Ureter (tissue), 1 donor: Measurements from ENCODE around the gene ERFE. TPM values are rescaled to one million over a fixed set of nuclear protein-coding genes. Genes with fewer than 3 reads are reported as not detected.

Experiments
- DNase-seq: peaks from one replicate; pipeline ENCODE4 v3.0.0-alpha.2; 2020; ENCODE audit warnings: low spot score
- total RNA-seq: library from RNA; stranded (reverse); gene quantifications from one replicate; pipeline ENCODE4 v1.2.4, GENCODE V29; 2023
- donor health status: DM: yes; HTN: yes; CAD: no.

Gene ERFE
- total RNA-seq, 1 donor from 2014 or later = 1.8 TPM

- DNase-seq = no peak
Measured at GRCh38 chr2:238126338-238126737, 32.4 kb upstream of the ERFE start.

GRCh38 chr2:238126775-238127164 lies 32.0 kb upstream of the ERFE start:
- no peak for DNase-seq

GRCh38 chr2:238127165-238128060 lies 31.4 kb upstream of the ERFE start:
- DNase-seq = peak; percentile 65

GRCh38 chr2:238128061-238128440 lies 30.7 kb upstream of the ERFE start:
- DNase-seq = no peak

DNA sequence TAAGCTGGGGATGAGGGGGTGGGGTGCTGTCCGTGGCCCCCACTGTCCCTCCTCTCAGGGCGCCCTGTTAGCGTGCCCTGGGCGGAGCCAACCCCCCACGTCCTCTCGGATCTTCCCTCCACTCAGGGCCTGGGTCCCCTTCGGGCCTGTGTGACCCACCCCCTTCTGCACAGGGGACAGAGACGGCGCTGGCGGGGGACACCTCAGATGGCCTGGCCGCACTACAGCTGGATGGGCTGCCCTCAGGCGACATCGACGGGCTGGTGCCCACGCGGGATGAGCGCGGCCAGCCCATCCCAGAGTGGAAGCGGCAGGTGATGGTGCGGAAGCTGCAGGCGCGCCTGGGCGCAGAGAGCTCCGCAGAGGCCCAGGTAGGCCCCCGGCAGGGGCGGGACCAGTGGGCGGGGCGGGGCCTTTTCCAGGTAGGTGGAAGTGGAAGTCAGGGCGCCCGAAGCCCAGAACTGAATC lies 30.2 kb upstream of the ERFE start:
- no peak for DNase-seq

GRCh38 chr2:238129166-238130010 lies 29.4 kb upstream of the ERFE start:
- no peak for DNase-seq

- no peak for DNase-seq
Measured at GRCh38 chr2:238130111-238130695, 28.6 kb upstream of the ERFE start.

DNA sequence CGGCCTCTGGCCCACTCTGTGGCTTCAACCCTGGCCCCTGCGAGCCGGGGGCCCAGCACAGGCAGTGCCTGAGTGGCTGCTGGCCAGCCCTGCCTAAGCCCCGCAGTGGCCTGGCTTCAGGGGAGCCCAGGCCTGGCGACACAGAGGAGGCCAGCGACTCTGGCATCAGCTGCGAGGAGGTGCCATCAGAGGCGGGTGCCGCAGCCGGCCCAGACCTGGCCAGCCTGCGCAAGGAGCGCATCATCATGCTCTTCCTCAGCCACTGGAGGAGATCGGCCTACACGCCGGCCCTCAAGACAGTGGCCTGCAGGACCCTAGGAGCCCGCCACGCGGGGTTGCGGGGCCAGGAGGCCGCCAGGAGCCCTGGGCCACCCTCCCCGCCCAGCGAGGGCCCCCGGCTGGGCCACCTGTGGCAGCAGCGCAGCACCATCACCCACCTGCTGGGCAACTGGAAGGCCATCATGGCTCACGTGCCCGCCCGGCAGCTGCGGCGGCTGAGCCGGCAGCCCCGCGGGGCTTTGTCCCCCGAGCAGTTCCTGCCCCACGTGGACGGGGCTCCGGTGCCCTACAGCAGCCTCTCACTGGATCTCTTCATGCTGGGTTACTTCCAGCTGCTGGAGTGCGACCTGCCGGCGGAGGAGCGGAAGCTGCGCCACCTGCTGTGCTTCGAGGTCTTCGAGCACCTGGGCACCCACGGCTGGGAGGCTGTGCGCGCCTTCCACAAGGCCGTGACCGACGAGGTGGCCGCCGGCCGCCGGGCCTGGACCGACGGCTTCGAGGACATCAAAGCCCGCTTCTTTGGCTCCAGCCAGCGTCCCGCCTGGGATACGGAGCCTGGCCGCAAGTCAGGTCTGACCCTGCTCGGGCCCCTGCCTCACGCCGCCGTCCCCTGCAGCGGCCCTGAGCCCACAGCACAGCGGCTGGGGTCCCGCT lies 27.8 kb upstream of the ERFE start:
- DNase-seq = no peak

DNA sequence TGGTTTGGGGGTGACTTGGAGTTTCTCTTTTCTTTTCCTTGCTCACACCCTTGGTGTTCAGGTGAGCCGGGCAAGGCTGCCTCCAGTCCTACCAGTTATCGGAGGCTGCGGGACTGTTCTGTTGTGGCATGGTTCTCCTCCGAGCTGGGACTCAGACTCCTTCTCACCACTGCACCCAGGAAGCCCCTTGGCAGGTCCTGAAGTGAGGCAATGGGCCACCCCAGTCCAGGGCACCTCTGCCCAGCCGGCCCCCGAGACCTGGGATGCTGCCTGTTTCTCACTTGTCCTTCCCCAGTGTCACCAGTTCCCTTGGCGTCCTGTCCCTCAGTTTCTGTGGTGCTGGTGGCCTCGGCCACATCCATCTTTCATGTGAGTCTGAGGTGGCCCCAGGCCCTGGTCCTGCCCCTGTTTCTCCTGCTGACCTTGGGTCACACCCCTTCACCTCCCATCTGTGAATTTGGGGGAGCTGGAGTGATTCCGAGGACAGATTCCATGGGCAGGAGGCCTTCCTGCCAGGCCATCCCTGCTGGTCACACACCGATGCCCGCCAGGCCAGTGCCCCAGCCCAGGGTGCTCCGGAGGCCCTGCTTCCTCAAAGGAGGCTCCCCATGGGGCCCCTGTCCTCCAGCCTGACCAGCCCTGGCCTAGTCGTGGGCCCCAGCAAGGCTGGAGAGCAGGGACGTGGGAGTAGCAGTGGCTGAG lies 26.9 kb upstream of the ERFE start:
- no peak for DNase-seq

- DNase-seq = no peak
Measured at GRCh38 chr2:238132463-238133450, 26.0 kb upstream of the ERFE start.

- no peak for DNase-seq
Measured at GRCh38 chr2:238133499-238134392, 25.0 kb upstream of the ERFE start.

DNA sequence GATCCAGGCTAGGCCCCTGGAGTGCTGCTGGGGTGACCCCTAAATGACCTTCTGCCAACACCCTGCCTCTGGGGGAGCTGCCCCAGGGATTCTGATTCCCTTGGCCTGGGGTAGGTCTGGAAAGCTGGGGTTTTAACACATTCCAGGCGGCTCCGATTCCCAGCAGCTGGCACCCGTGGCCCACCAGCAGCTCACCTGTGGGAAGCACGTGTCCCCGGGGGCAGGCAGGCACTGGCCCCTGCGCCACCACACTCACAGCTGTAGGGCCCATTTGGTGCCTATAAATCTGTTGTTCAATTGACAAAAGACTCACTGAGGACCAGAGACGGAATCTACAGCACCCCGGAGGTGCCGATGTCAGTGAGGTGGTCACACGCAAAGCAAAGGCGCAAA lies 24.4 kb upstream of the ERFE start:
- DNase-seq = no peak

GRCh38 chr2:238135601-238136150 lies 23.1 kb upstream of the ERFE start:
- DNase-seq = no peak

GRCh38 chr2:238136820-238137537 lies 21.8 kb upstream of the ERFE start:
- DNase-seq = peak; percentile 56

- DNase-seq = no peak
Measured at GRCh38 chr2:238137885-238138284, 20.9 kb upstream of the ERFE start.

DNA sequence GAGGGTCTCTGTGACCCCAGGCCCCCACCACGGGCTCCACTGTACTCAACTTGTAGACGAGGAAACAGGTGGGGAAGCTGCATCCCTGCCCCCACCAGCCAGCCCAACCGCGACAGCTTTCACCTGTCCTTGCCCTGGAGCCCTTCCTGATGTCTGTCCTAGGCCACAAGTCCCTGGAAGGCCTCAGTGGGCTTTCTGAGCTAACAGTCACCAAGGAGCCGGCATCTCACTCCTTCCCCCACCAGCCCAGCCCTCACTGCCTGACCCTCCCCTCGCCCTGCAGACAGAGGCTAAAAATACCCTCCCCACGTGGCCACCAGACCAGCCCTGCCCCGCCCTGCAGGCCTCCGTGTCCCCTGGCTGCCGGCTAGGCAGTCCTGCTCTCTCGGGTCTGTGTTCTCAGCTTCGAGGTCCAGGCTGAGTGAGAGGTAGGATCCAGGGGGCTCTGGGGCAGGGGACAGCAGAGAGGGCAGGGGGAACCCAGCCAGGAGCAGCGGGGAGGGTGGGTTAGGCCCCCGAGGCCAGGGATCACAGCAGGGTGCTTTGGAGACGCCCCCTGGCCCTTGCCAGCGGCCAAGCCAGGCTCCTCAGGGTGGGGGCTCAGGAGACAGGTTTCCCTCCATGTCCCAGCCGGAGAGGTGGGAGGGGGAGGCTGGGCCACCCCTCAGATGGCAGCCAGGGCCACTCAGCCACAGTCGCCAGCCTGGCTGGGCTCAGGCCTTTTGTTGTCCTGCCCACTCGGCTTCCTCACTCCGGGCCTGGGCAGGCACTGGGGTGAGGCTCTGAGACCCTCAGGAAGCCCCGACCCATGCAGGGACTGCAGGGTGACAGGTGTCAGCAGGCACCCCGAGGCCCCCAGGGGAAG lies 20.2 kb upstream of the ERFE start, which contains the start of gene KLHL30:
Gene KLHL30 (plus strand): TSS at position 338 of the 865 bp plus-strand sequence. CDS start 2,087 bp downstream, outside the sequence.
- DNase-seq = no peak
